ENCODE measurements around the gene PTBP2. TPM values are rescaled to one million over a fixed set of nuclear protein-coding genes. Genes with fewer than 3 reads are reported as not detected.
A peak's percentile ranks its signal among the peaks of the same experiment; 100 is the strongest.

PTBP2 gene
- total RNA-seq, 6 experiments from 2014 or later, result 6.5 to 9.6 (median 8.0) TPM

GRCh38 chr1:96727860-96728259 lies 6.3 kb downstream of the PTBP2 start:
- H3K36me3 Mint-ChIP-seq (ENCODE audit: low read depth), result peaks cover 49% of the 10 kb centered on the region
- H3K27ac Mint-ChIP-seq, result no peak overlapping the region
- H3K4me3 Mint-ChIP-seq, result no peak overlapping the region
- H3K4me1 Mint-ChIP-seq (ENCODE audit: low read depth), result peaks cover 49% of the 10 kb centered on the region
- no peak for DNase-seq
- no peaks in the 10 kb centered on the region for H3K9me3 Mint-ChIP-seq
- no peak for TF ChIP-seq CTCF (IDR thresholded peaks at IDR 0.05)
- H3K27me3 Mint-ChIP-seq (ENCODE audit: insufficient read depth), result no peaks in the 10 kb centered on the region

- H3K36me3 Mint-ChIP-seq (ENCODE audit: low read depth), result peaks cover 59% of the 10 kb centered on the region
- no peaks in the 10 kb centered on the region for H3K27me3 Mint-ChIP-seq (ENCODE audit: insufficient read depth)
Observed at GRCh38 chr1:96730574-96731298, 9.2 kb downstream of the PTBP2 start.

GRCh38 chr1:96741335-96741734 lies 19.8 kb downstream of the PTBP2 start:
- peaks cover 15% of the 10 kb centered on the region; the same call in 1 of the 2 replicates for H3K4me1 Mint-ChIP-seq (ENCODE audit: low read depth)
- no peak overlapping the region for H3K27ac Mint-ChIP-seq
- H3K27me3 Mint-ChIP-seq (ENCODE audit: insufficient read depth), result no peaks in the 10 kb centered on the region
- no peak overlapping the region for H3K4me3 Mint-ChIP-seq
- peaks cover 4% of the 10 kb centered on the region; the same call in 1 of the 2 replicates for H3K9me3 Mint-ChIP-seq
- DNase-seq, result no peak
- peaks cover 12% of the 10 kb centered on the region for H3K36me3 Mint-ChIP-seq (ENCODE audit: low read depth)
- no peak for TF ChIP-seq CTCF (IDR thresholded peaks at IDR 0.05)

More at GRCh38 chr1:96730574-96731298, 9.2 kb downstream of the PTBP2 start:
- H3K4me3 Mint-ChIP-seq, result no peak overlapping the region
- no peak for DNase-seq
- no peak overlapping the region for H3K27ac Mint-ChIP-seq
- TF ChIP-seq CTCF (IDR thresholded peaks at IDR 0.05), result no peak
- 0 out of 2 replicates have a peak, but pooled peaks cover 7% of the 10 kb centered on the region for H3K9me3 Mint-ChIP-seq
- peaks cover 29% of the 10 kb centered on the region for H3K4me1 Mint-ChIP-seq (ENCODE audit: low read depth)

- Mint-ChIP-seq H3K27ac (no peak overlapping the region), H3K4me3 (no peak overlapping the region), H3K4me1 (ENCODE audit: low read depth) (peaks cover 34% of the 10 kb centered on the region), H3K27me3 (ENCODE audit: insufficient read depth) (no peaks in the 10 kb centered on the region), H3K36me3 (ENCODE audit: low read depth) (0 out of 2 replicates have a peak, but pooled peaks cover 8% of the 10 kb centered on the region), H3K9me3 (no peaks in the 10 kb centered on the region)
- no peak for TF ChIP-seq CTCF (IDR thresholded peaks at IDR 0.05)
- no peak for DNase-seq
Observed at GRCh38 chr1:96746440-96747420, 25.1 kb downstream of the PTBP2 start.

GRCh38 chr1:96747565-96747964 lies 26.0 kb downstream of the PTBP2 start:
- no peak for TF ChIP-seq CTCF (IDR thresholded peaks at IDR 0.05)
- H3K4me1 Mint-ChIP-seq (ENCODE audit: low read depth), result peaks cover 28% of the 10 kb centered on the region
- no peak overlapping the region for H3K4me3 Mint-ChIP-seq
- no peaks in the 10 kb centered on the region for H3K27me3 Mint-ChIP-seq (ENCODE audit: insufficient read depth)
- H3K36me3 Mint-ChIP-seq (ENCODE audit: low read depth), result peaks cover 11% of the 10 kb centered on the region
- peak overlapping the region; percentile 13; the same call in 1 of the 2 replicates for H3K27ac Mint-ChIP-seq
- no peaks in the 10 kb centered on the region for H3K9me3 Mint-ChIP-seq
- no peak for DNase-seq

All from HFFc6 (cell line).